ENCODE data around the gene EXOC8.

- TF ChIP-seq CTCF (IDR thresholded peaks at IDR 0.05) (peak; percentile 71 to 89 (median 83)), POLR2A (IDR thresholded peaks at IDR 0.05) (no peak)
Observed at GRCh38 chr1:231357831-231358354, 20.2 kb upstream of the EXOC8 start.

Measured in uterus (tissue), 2 donors.